HG02973 (cell line): ENCODE measurements around the gene FANCE.
A peak's percentile ranks its signal among the peaks of the same experiment; 100 is the strongest.

Source experiments
- ATAC-seq: cut with Tn5 transposase; IDR thresholded peaks from one replicate; pipeline ENCODE4 v1.9.1; 2021; ENCODE audit warnings: moderate library complexity; ENCODE audit not compliant: unreplicated experiment

Gene FANCE, protein sequence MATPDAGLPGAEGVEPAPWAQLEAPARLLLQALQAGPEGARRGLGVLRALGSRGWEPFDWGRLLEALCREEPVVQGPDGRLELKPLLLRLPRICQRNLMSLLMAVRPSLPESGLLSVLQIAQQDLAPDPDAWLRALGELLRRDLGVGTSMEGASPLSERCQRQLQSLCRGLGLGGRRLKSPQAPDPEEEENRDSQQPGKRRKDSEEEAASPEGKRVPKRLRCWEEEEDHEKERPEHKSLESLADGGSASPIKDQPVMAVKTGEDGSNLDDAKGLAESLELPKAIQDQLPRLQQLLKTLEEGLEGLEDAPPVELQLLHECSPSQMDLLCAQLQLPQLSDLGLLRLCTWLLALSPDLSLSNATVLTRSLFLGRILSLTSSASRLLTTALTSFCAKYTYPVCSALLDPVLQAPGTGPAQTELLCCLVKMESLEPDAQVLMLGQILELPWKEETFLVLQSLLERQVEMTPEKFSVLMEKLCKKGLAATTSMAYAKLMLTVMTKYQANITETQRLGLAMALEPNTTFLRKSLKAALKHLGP

DNA sequence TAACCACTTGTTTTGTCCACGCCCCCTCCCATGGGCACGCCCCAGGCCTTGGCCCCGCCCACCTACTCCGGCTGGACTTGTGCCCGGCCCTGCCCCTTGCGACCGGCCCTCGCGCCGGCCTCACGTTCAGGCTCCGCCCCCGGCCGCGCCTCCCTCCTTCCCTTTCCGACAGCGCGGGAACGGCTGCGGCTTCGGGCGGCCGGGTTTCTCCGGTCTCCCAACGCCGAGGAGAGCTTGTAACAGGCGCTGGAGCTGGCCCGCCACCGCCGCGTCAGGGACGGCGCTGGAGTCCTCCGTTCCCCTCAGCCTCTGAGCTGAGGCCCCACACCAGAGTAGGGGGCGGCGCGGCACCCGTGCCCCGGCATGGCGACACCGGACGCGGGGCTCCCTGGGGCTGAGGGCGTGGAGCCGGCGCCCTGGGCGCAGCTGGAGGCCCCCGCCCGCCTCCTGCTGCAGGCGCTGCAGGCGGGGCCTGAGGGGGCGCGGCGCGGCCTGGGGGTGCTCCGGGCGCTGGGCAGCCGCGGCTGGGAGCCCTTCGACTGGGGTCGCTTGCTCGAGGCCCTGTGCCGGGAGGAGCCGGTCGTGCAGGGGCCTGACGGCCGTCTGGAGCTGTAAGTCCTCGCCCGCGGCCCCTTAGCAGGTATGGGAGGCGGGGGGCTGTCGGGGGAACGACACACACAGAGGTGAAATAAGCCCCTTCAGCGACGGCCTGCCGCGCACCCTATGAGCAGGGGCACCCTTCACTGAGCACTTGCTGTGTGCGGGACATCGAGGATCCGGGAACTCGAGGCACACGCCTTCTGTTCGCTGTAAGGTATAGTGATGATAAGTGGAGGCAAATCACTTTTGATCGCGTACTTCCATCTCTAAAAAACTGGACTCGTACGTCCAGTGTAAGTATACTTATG is at the start of gene FANCE:
TSS of gene FANCE (plus strand) at position 156 of the 908 bp plus-strand sequence. CDS start at position 364, 208 bp downstream.
- ATAC-seq = peak; percentile 79

DNA sequence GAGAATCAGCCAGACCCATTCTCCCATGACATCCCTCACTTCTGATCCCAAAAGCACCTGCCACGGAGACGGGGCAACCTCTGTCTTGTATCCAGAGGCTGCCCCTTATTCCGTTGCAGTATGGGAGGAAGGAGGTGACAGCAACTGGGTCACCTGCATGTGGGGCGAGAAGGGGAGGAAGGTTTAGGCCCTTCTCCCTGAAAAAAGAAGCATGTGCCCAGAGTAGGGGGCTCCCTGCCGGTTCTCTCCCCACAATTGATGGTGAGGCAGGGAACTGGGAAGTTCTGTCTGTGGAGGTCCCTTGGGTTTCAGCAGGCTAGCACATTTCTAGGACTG is 49.3 kb upstream of the FANCE start:
- ATAC-seq = no peak

DNA sequence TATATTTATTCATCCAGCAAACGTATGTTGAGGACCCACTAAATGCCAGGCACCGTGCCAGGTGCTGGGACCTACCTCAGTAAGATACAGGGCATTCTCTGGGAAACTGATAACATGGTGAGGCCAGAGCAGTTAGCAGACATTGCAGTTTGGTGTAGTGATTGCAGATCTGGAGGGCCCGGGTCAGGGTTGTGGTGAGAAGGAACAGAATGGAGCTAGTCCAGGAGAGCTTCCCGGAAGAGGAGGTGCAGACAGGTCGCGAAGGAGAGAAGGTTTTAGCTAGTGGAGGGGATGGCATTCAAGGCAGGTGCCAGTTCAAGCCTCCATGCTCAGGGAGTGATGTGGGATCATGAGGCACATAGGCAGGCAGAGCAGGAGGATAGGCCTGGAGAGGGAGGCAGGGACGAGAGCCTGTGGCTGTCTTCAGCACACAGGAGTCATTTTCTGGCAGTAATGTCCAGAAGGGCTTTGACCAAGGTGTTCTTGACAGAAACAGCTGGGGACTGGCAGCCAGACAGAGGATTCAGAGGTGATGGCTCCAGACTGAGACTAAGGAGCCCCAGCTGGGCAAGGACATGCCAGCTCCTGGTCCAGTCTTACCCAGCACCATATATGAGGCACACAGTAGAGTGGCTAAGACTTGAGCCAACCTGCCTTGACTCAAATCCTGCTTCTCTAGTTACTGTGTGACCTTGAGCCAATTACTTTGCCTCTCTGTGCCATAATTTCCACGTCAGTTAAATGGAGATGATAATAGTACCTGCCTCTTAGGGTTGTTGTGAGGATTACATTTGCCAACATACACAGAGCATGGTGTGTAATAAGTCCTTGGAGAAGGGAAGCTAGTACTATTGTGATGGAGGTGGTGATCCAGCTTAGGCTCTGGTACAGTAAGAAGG is 48.3 kb upstream of the FANCE start:
- no peak for ATAC-seq

DNA sequence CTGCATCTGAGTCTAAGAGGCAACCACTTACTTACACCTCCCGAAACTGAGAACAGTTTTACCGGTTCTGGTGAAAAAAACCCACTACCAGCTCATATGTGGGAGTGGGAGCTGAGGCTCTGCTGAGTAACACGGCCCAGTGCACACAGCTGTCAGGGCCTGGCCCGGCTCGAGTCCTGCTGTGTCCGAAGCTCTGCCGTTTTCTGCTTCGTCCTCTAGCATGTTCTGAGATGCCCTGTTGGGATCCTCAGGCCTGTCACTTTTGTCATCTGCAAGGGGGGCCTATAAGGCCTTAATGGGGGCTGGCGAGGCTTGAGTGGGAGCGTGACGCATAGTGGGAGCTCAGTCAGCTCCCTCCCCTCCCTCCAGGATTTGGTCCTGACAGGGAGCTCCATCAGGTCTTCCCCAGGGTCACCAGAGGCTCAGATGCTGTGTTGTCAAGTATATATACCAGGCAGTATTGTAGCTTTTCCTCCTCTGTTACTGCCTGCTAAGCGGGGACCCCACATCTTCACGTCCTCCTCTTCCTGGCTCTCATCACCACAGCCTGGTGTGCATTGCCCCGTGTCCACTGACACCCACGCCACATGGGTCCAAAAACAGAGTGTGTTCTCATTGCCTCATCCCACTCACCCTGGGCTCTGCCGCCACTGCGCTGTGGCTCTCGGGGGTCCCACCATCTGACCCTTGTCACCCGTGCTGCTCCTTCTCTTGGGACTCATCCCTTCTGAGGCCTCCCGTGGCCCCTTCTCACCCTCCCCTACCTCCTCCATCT is 45.2 kb upstream of the FANCE start:
- no peak for ATAC-seq

DNA sequence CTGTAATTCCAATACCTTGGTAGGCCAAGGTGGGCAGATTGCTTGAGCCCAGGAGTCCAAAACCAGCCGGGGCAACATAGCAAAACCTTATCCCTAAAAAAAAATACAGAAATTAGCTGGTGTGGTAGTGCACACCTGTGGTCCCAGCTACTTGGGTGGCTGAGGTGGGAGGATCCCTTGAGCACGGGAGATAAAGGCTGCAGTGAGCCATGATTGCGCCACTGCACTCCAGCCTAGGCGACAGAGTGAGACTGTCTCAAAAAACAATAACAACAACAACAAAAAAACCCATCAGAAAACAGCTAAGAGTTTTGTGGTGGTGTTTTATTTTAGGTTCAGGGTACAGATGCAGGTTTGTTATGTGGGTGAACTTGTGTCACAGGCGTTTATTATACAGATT is 42.9 kb upstream of the FANCE start:
- no peak for ATAC-seq

DNA sequence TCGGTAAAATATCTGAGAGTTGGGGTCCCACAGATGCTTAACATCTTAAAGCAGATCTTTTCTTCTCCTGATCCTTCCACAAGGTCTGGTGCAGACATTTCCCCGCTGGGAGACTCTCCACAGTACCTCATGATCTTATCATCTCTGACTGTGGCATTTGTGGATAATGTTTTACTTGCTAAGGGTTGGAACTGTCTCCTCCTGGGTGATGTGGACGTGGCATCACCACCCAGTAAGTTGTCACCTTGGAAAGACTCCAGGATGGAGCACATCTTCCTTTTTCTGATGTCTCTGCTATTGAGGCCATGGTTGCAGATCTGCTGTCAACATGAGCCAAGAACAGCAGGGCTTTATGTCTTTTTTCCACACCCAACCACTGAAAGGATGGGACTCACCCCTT is 42.0 kb upstream of the FANCE start:
- ATAC-seq = no peak

DNA sequence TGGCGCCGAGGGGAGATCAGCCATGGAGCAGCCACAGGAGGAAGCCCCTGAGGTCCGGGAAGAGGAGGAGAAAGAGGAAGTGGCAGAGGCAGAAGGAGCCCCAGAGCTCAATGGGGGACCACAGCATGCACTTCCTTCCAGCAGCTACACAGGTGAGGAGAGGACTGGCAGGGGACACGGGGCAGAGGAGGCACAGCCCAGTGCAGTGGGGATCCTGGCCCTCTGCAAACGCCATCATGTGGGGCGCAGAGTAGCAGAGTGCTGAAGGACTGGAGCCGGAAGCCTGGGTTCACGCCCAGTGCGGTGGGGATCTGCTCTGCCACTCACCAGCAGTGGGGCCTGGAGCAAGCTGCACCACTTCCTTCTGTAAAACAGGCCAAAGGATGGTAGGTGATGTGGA is 41.1 kb upstream of the FANCE start:
- ATAC-seq = no peak

DNA sequence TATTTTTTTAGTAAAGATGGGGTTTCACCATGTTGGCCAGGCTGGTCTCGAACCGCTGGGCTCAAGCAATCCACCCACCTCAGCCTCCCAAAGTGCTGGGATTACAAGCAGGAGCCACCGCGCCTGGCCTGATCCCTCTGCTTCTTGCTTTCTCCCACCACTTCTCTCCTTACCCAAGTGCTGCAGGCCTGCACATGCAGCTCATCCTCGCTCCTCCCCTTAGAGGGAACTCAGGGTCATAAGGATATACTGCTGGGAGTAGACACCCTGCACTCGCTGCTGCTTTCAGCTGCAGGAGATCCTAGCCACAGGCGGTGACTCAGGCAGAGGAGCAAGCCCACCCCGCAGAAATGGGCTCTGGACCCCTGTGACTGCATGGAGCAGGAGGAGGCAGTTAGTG is 40.0 kb upstream of the FANCE start:
- no peak for ATAC-seq

DNA sequence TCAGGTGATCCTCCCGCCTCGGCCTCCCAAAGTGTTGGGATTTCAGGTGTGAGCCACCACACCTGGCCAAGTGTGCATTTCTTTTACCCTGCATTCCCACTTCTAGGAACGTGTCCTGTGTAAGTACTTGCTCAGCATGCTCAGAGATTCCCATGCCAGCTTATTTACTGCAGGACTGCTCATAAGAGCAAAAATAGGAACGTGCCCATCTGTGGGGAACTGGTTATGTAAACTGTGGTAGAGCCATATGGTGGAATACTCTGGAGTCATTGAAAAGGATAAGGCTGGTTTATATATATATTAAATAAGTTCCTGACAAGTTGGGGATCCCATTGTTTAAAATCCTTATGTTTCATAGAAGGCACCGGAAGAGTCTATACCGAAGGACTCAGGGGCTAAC is 38.2 kb upstream of the FANCE start:
- ATAC-seq = no peak

DNA sequence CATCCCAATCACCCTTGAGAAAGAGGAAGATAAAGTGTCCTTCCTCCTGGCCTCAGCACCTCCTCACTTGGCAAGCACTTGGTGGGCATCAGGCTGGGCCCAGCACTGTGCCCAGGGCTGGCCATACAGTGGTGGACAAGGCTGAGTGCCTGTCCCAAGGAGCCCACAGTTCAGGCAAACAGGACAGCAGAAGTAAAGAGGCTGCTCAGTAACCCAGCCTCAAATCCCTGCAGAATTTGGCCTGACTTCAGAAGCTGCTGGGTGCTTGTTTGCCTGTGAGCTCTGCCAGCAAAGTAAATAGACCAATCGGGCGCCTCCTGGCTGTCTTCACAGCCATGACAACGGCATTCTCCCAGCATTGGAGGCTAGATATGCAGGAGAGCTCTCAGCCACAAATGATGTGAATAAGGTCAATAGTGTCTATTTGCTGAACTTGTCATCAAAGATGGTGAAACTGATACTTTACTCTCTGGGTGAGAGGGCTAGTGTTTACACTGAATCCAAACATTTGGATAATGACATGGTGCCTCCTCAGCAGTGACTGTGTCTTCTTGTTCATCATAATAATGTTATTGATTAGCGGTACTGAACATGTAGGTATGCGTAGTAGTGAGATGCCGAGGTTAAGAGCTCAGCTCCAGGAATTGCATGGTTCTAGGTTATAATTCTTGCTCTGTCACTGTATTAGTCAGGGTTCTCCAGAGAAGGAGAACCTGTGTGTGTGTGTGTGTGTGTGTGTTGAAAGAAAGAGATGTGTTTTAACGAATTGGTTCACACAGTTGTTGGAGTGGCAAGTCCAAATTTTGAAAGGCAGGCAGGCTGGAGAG is 36.9 kb upstream of the FANCE start:
- ATAC-seq = no peak

DNA sequence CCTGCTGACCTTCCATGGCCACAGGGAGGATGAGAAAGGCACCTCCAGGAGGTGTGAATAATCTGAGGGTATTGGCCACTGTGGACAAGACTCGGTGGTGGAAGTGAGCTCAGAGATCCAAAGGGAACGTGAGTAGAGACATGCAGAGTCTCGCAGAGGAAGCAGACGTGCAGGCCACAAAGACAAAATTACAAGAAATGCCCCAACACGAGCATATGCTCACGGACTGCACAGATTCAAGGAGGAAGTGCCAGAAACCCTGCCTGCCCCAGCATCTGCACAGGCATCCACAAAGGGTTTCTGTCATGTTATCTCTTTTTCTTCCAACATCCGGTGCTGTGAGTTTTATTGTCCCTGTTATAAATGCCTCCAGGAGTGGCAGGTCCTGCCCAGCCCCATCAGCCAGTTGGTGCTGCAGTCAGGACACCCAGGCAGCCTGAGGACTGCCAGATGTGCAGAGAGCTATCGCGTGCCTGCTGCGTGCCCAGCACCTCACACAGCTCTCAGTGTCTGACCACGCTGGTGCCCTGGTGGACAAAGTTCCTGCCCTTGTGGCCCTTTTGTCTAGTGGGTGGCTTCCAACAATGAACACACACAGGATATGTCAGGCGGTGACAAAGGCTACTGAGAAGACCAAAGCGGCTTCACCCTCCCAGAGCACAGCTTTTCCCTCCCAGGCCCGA is 34.0 kb upstream of the FANCE start:
- no peak for ATAC-seq

DNA sequence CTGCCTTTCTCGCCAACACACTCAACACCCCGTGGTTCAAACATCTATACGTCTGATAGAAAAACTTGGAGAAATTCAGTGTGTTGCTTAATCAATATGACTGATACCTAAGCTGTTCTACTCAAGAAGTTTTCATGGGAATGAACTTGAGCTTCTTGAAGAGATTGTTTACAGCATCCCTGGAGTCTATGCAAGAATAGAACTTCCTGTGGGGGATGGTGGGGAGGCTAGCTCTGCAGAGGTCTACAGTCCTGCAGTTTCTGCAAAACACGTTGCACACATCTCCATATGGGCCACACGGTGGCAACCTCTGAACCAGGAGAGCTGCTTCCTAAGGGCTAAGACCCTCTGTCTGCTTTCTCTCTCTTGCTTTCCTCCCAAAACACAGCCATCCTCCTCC is 32.7 kb upstream of the FANCE start:
- no peak for ATAC-seq

DNA sequence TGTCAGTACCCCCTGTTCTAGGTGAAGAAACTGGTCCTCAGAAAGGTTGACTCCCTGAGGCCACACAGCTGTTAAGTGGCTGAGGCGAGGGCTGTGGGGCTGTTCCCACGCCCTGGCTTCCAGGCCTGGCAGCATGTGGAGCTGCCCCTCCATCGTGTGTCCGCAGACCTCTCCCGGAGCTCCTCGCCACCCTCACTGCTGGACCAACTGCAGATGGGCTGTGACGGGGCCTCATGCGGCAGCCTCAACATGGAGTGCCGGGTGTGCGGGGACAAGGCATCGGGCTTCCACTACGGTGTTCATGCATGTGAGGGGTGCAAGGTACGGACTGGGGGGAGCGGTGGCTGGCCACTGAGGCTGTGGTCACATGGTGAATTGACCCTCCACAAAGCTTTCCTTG is 32.2 kb upstream of the FANCE start:
- ATAC-seq = no peak

DNA sequence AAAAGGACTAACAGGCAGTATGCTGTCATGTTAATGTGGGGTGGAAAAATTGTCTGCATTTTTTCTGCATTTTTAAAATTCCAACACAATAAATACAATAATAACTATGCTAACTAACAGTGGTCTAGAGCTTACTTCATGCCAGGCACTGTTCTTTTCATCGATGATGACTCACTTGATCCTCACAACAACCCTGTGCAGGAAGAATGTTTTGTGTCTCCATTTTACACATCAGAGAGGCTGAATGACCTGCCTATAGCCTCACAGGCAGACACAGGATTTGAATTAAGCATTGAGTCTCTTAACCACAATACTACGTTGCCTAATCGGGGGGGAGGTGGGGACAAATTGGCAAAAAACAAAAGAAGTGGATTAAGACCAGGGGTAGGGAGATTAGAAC is 26.9 kb upstream of the FANCE start:
- ATAC-seq = no peak

DNA sequence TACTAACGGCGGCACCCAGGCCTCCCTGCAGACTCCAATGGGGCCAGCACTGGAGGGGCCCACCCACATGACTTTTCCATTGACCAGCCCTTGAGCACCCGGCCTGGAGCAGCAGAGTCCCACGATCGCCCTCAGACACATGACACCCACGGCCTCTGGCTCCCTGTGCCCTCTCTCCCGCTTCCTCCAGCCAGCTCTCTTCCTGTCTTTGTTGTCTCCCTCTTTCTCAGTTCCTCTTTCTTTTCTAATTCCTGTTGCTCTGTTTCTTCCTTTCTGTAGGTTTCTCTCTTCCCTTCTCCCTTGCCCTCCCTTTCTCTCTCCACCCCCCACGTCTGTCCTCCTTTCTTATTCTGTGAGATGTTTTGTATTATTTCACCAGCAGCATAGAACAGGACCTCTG is 26.1 kb upstream of the FANCE start:
- no peak for ATAC-seq

DNA sequence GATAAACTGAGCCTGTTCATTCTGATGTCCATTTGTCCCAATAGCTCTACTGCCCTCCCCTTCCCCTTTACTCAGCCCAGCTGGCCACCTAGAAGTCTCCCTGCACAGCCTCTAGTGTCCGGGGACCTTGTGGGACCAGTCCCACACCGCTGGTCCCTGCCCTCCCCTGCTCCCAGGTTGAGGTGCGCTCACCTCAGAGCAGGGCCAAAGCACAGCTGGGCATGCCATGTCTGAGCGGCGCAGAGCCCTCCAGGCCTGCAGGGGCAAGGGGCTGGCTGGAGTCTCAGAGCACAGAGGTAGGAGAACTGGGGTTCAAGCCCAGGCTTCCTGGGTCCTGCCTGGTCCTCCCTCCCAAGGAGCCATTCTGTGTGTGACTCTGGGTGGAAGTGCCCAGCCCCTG is 24.7 kb upstream of the FANCE start:
- no peak for ATAC-seq

DNA sequence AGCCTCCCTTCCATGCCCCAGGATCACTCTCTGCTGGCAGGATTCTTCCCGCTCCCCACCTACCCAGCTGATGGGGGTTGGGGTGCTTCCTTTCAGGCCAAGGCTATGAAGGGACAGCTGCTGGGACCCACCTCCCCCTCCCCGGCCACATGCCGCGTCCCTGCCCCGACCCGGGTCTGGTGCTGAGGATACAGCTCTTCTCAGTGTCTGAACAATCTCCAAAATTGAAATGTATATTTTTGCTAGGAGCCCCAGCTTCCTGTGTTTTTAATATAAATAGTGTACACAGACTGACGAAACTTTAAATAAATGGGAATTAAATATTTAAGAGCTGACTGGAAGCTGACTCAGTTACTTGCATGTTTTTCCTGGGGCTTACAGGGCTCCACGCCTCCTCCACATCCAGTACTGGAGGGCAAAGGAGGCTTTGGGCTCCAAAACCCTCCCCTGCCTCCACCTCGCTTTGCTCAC is 24.3 kb upstream of the FANCE start:
- ATAC-seq = no peak

DNA sequence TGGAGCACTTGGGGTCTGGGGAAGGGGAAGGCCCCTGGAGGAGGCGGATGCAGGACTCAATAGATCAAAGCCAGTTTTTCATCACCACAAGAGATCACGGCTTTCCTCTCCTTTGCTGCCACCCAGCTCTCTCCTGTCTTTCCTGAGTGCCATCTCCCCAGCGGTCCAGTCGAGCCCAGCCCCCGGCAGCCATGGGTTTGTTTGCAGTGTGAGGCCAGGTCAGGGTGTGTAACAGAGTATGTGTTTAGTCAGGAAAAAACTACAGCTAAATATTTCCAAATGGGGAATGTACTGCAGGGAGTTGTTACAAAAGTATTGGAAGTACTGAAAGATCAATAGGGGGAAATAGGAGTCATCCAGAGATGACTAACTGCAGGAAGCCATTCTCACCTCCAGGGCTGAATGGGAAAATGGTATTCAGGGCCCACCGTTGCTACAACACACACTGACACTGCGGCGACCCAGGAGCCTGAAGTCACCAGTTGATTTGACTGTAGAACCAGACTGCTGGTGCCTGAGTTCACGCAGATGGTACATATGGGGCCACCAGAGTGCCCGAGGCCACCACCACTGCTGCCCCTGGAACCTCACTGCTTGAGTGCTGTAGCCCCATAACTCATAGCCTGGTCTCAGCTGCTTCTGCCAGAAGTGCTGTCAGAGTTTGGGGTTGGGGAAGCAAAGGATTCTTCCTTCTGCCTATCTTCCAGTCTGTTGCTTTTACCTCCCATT is 23.6 kb upstream of the FANCE start:
- no peak for ATAC-seq
